Ishikawa (cell line): ENCODE data around the gene PAX2.

ENCODE experiments used
- CREB1 ChIP-seq: IDR thresholded peaks from 2 replicates; pipeline ENCODE4 v1.6.1; 2012; ENCODE audit warnings: low read depth
- EGR1 ChIP-seq: IDR thresholded peaks from 2 replicates; pipeline ENCODE4 v1.6.1; 2012
- EP300 ChIP-seq: IDR thresholded peaks from 2 replicates; pipeline ENCODE4 v1.6.1; 2012; ENCODE audit warnings: borderline replicate concordance
- FOXM1 ChIP-seq: IDR thresholded peaks from 2 replicates; pipeline ENCODE4 v1.6.1; 2012; ENCODE audit warnings: low read depth, borderline replicate concordance
- MAX ChIP-seq: IDR thresholded peaks from 2 replicates; pipeline ENCODE4 v1.6.1; 2012
- NFIC ChIP-seq: IDR thresholded peaks from 2 replicates; pipeline ENCODE4 v1.6.1; 2012
- RAD21 ChIP-seq: IDR thresholded peaks from 2 replicates; pipeline ENCODE4 v1.6.1; 2012; ENCODE audit warnings: low read depth
- REST ChIP-seq: IDR thresholded peaks from 2 replicates; pipeline ENCODE4 v1.6.1; 2012; ENCODE audit warnings: low read depth, mild to moderate bottlenecking
- TAF1 ChIP-seq: IDR thresholded peaks from 2 replicates; pipeline ENCODE4 v1.6.1; 2012; ENCODE audit warnings: low read depth, mild to moderate bottlenecking
- TCF12 ChIP-seq: IDR thresholded peaks from 2 replicates; pipeline ENCODE4 v1.6.1; 2012; ENCODE audit warnings: low read depth
- YY1 ChIP-seq: IDR thresholded peaks from 2 replicates; pipeline ENCODE4 v1.6.1; 2012; ENCODE audit warnings: low read depth

- no peak for TF ChIP-seq YY1
- TF ChIP-seq EP300, result no peak
- TF ChIP-seq EGR1, result no peak
- TF ChIP-seq NFIC, result no peak
- TF ChIP-seq RAD21, result no peak
- no peak for TF ChIP-seq MAX
- TF ChIP-seq CREB1, result no peak
- TF ChIP-seq FOXM1, result no peak
- TF ChIP-seq TCF12, result no peak
- TF ChIP-seq REST, result no peak
- no peak for TF ChIP-seq TAF1
These were observed 77.8 kb downstream of the PAX2 start for GRCh38 chr10:100823194-100823593.
